NAMALWA (cell line): ENCODE results near the gene TRIM13.

ENCODE experiments used
- DNase-seq: peaks from one replicate; pipeline ENCODE4 v3.0.0-alpha.2; 2015; ENCODE audit warnings: low spot score

TRIM13 gene

DNA sequence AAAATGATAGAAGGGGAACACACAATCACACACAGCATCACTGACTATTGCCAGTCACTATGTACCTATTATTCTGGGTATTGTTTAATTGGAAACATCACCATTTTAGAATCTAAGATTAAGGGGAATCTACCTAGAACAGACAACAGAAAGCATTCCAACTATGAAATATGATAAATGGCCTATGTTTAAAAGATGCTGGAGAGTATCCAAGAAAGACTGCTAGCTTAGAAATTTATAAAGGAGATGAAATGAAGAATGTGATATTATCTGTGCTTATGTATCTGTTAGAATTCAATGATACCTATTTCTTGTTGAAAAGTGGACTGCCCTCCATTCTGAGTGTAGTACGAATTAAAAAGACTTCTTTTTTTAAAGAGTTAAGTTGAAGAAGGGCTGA lies 68.9 kb downstream of the TRIM13 start:
- no peak for DNase-seq
